ENCODE data around the gene FOSB. TPM values are rescaled to one million over a fixed set of nuclear protein-coding genes. Genes with fewer than 3 reads are reported as not detected.

Gene FOSB
- total and polyA plus RNA-seq, 11 donors: 0.23 to 107 (median 1.1) TPM

- Histone ChIP-seq H3K9me3 (no peaks in the 10 kb centered on the region), H3K36me3 (no peaks in the 10 kb centered on the region), H3K4me1 (peaks cover 5 to 42% (median 26%) of the 10 kb centered on the region in 12 donors), H3K27ac (no peak overlapping the region), H3K4me3 (peak overlapping the region in 1 of 12 donors; percentile 87), H3K27me3 (peaks cover 0 to 17% (median 0%) of the 10 kb centered on the region in 9 donors)
- intact Hi-C loops (cut with DNase I): loop anchor here in 1 of 10 donors (10.0 kb wide), 1 partner anchor 46 kb away; the partner anchor contains the start of gene ERCC1
- TF ChIP-seq POLR2A (IDR thresholded peaks at IDR 0.05) (no peak), CTCF (IDR thresholded peaks at IDR 0.05) (no peak)
- WGBS, 4 donors: 92 to 98% (median 94%) methylated on average over 15 of the region's 15 CpGs
- ATAC-seq: no peak
- no peak for DNase-seq
Measured at GRCh38 chr19:45470762-45471081, 2.9 kb downstream of the FOSB start.

DNA sequence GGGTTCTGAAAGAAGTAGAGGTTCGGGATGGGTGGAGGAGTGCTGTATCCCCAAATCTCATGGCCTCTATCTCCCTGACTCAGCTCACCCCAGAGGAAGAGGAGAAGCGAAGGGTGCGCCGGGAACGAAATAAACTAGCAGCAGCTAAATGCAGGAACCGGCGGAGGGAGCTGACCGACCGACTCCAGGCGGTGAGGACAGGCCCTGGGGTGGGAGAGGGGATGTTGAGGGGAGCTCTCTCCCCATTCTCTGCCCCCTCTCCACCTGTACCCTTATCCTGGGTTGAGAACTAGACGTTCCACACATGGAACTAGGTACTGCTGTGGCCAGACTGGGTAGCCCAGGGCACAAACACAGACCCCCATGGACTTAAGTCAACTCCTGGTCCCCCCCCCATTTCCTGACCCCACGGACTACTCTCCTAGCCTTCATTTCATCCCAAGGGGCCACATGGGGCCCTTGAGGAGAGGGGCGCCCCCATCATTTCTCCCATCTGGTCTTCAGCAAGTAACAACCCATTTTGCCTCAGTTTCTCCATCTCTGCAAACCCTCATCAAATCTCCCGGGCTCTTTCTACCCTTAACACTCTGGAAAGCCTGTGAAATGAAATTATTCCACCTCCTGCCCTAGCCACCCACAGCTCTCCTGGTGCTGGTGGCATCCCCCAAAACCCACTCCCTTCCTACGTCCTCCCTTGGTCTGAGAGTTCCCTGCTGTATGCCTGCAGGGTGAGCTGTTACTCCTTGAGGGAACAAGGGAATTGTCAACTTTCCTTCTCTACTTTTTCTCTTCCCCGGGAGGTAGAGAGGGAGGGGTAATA, 3.5 kb downstream of the FOSB start:
- ATAC-seq: no peak
- no peak for DNase-seq
- H3K27me3 ChIP-seq: peaks cover 0 to 17% (median 0%) of the 10 kb centered on the region in 9 donors
- no peaks in the 10 kb centered on the region for H3K36me3 ChIP-seq
- H3K27ac ChIP-seq: no peak overlapping the region
- TF ChIP-seq POLR2A (IDR thresholded peaks at IDR 0.05) (no peak), CTCF (IDR thresholded peaks at IDR 0.05) (no peak)
- WGBS, 4 donors: 83 to 92% (median 86%) methylated on average over 16 of the region's 16 CpGs
- H3K9me3 ChIP-seq: no peaks in the 10 kb centered on the region
- intact Hi-C loops (cut with DNase I): loop anchor here in 1 of 10 donors (10.0 kb wide), 1 partner anchor 47 kb away; the partner anchor contains the start of gene ERCC1
- peaks cover 5 to 42% (median 26%) of the 10 kb centered on the region in 12 donors for H3K4me1 ChIP-seq
- no peak overlapping the region for H3K4me3 ChIP-seq

DNA sequence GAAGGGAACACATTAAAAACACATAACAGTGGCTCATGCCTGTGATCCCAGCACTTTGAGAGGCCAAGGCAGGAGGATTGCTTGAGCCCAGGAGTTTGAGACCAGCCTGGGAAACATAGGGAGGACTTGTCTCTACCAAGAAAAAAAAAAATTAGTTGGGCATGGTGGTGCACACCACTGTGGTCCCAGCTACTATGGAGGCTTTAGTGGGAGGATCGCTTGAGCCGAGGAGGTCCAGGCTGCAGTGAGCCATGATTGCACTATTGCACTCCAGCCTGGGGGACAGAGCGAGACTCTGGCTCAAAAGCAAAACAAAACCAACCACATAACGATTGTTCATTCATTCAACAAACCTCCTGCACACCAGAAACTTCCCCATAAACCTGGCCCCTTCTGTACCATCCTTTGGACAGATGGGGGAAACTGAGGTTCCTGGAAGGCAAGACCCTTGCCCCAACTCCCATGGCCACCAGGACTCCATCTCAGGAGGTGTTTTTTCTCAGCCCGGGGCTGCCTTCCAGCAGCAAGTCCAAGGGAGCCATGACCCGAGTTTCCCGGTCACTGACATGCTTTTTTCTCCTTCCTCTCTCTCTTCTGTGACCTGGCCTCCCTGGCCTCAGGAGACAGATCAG, 4.3 kb downstream of the FOSB start:
- Histone ChIP-seq H3K9me3 (no peaks in the 10 kb centered on the region), H3K4me3 (peak overlapping the region in 6 of 12 donors; percentile 0 to 39 (median 36)), H3K27me3 (peaks cover 0 to 17% (median 0%) of the 10 kb centered on the region in 9 donors), H3K4me1 (peaks cover 5 to 40% (median 25%) of the 10 kb centered on the region in 12 donors), H3K27ac (peak overlapping the region in 2 of 12 donors; percentile 18 to 56), H3K36me3 (no peaks in the 10 kb centered on the region)
- WGBS, 4 donors: 49 to 56% (median 51%) methylated on average over 7 of the region's 7 CpGs
- ATAC-seq (no peak), DNase-seq (no peak)
- intact Hi-C loops (cut with DNase I): loop anchor here in 1 of 10 donors (10.0 kb wide), 1 partner anchor 47 kb away; the partner anchor contains the start of gene ERCC1
- TF ChIP-seq POLR2A (IDR thresholded peaks at IDR 0.05): no peak
- no peak for TF ChIP-seq CTCF (IDR thresholded peaks at IDR 0.05)
